K562 (cell line): Measurements from ENCODE around the gene BNIP5. TPM values are rescaled to one million over a fixed set of nuclear protein-coding genes. Genes with fewer than 3 reads are reported as not detected.

Experiments used
- ATAC-seq: fragments of 200-7000 bp; cut with Tn5 transposase; 3 replicates; pipeline ENCODE4 v1.9.1; 2020; ENCODE audit warnings: moderate library complexity
- BruUV-seq: library from RNA; stranded (reverse); fragments of 400-500 nt; replicated peaks from 2 replicates; lab custom pipeline; 2021; lab: Mats Ljungman, UMichigan
- CTCF ChIA-PET: fragments of 300-600 bp; formaldehyde crosslinking; extraction: SDS; loops from one replicate; lab custom pipeline; 2021; ENCODE audit warnings: low intra/inter-chr PET ratio; lab: Yijun Ruan, JAX
- POLR2A ChIA-PET: fragments of 300-600, 350-650 bp; sonication (Branson Sonifier 250); formaldehyde crosslinking; extraction: SDS; loops from one replicate; lab custom pipeline; 2021; ENCODE audit warnings: antibody characterized with exemption, inconsistent platforms; lab: Yijun Ruan, JAX
- DNase-seq, 4 experiments: peaks; one replicate each; pipeline versions ENCODE4 v3.0.0 to v3.0.0-alpha.2; 2011 to 2018; ENCODE audit warnings: low spot score in 3 of 4, mixed read lengths in 3 of 4; ENCODE audit errors: extremely low read depth in 1 of 4
- FAIRE-seq: peaks from 2 replicates; lab custom pipeline; 2011; peaks lifted over from hg19 to GRCh38; lab: Jason Lieb, UNC
- H2AFZ ChIP-seq: 2 replicates; pipeline ENCODE4 v1.6.0; 2011; ENCODE audit warnings: low read depth, low read length, control low read depth, inconsistent platforms
- H3K27ac ChIP-seq: fragments of 200-600 bp; 3 replicates; pipeline ENCODE4 v1.8.0; 2011; ENCODE audit warnings: low read depth, mild to moderate bottlenecking, control low read depth, inconsistent platforms, low read length, moderate library complexity, mixed read lengths; ENCODE audit errors: extremely low read depth
- H3K27me3 ChIP-seq, 2 experiments: fragments of 300-600 bp in 1 of 2; 2 replicates in 1 of 2; 3 replicates in 1 of 2; pipeline versions ENCODE4 v1.6.0 to v1.8.0; 2011; ENCODE audit warnings: inconsistent platforms in 2 of 2, low read length in 2 of 2, mild to moderate bottlenecking in 1 of 2, mixed read lengths in 1 of 2, moderate library complexity in 1 of 2; ENCODE audit not compliant: control insufficient read depth in 2 of 2, insufficient read depth in 2 of 2
- H3K36me3 ChIP-seq: fragments of 300-600 bp; 3 replicates; pipeline ENCODE4 v1.8.0; 2011; ENCODE audit warnings: mild to moderate bottlenecking, low read length, inconsistent platforms; ENCODE audit not compliant: control insufficient read depth, insufficient read depth
- H3K4me1 ChIP-seq, 2 experiments: fragments of 200-600 bp in 1 of 2; replicated peaks in 1 of 2; 2 replicates in 1 of 2; 3 replicates in 1 of 2; pipeline versions ENCODE4 v1.5.1 to v1.8.0; 2011; ENCODE audit warnings: inconsistent platforms in 2 of 2, low read length in 2 of 2, mild to moderate bottlenecking in 1 of 2, mixed read lengths in 1 of 2, moderate library complexity in 1 of 2; ENCODE audit not compliant: control insufficient read depth in 2 of 2, insufficient read depth in 2 of 2
- H3K4me2 ChIP-seq: 2 replicates; pipeline ENCODE4 v1.6.1; 2011; ENCODE audit warnings: low read length, control low read depth, inconsistent platforms, mixed read lengths; ENCODE audit not compliant: insufficient read depth
- H3K4me3 ChIP-seq: fragments of 200-600 bp; sonication (generic), shearing (Covaris generic); 2 replicates; pipeline ENCODE4 v1.5.1; 2016; ENCODE audit warnings: control low read depth, inconsistent platforms
- H3K79me2 ChIP-seq: fragments of 200-600 bp; 3 replicates; pipeline ENCODE4 v1.8.0; 2011; ENCODE audit warnings: low read length, inconsistent platforms; ENCODE audit not compliant: control insufficient read depth, insufficient read depth
- H3K9ac ChIP-seq, 2 experiments: 2 replicates each; pipeline versions ENCODE4 v1.6.0 to v1.6.1; 2011; ENCODE audit warnings: low read depth in 2 of 2, low read length in 2 of 2, control low read depth in 1 of 2, inconsistent platforms in 1 of 2, mild to moderate bottlenecking in 1 of 2, mixed read lengths in 1 of 2; ENCODE audit not compliant: insufficient read depth in 1 of 2
- H3K9me1 ChIP-seq: one replicate; pipeline ENCODE4 v1.6.0; 2011; ENCODE audit warnings: inconsistent platforms, mild to moderate bottlenecking, low read length, moderate library complexity; ENCODE audit not compliant: control insufficient read depth, insufficient read depth
- H3K9me3 ChIP-seq: replicated peaks from 2 replicates; pipeline ENCODE4 v1.5.1; 2011; ENCODE audit warnings: low read depth, low read length, inconsistent platforms; ENCODE audit not compliant: control insufficient read depth, insufficient read depth
- H4K20me1 ChIP-seq: replicated peaks from 2 replicates; pipeline ENCODE4 v1.6.1; 2011; ENCODE audit warnings: low read length, inconsistent platforms, mixed read lengths; ENCODE audit not compliant: control insufficient read depth, insufficient read depth
- BRCA1 ChIP-seq, 2 experiments: fragments of 450-650 bp in 1 of 2; sonication (generic) in 1 of 2; formaldehyde crosslinking in 1 of 2; IDR thresholded peaks; 2 replicates each; pipeline versions ENCODE4 v1.5.0 to v1.6.1; 2017 to 2020; ENCODE audit warnings: mild to moderate bottlenecking in 1 of 2, missing genetic modification reagents in 1 of 2
- PML ChIP-seq: IDR thresholded peaks from 2 replicates; pipeline ENCODE4 v1.6.1; 2012; ENCODE audit warnings: low read length, inconsistent platforms
- ZNF24 ChIP-seq: fragments of 450-650 bp; IDR thresholded peaks from 2 replicates; pipeline ENCODE4 v1.6.1; 2016
- WGBS: fragments of 100-300 bp; shearing (Covaris generic); methylation state at CpG from one replicate; pipeline ENCODE4 v1.1.6; 2016; ENCODE audit warnings: low coverage, mixed read lengths; ENCODE audit not compliant: insufficient coverage; ENCODE audit errors: missing lambda C conversion rate; 5-methylcytosine and 5-hydroxymethylcytosine counted together
- in situ Hi-C: fragments of 300-500 bp; cut with MboI; formaldehyde crosslinking; loops from 4 replicates; pipeline ENCODE4 v1.15.0; 2018; ENCODE audit warnings: inconsistent platforms, mixed read lengths
- intact Hi-C: fragments of 100-400 bp; cut with micrococcal nuclease; formaldehyde crosslinking; loops from 2 replicates; pipeline ENCODE4 v1.14.2; 2022
- polyA plus RNA-seq, 8 experiments: library from polyadenylated mRNA; depleted of rRNA in 4 of 8; stranded (reverse) in 5 of 8; unstranded in 3 of 8; fragments of >200 nt; fragmentation: Nextera tagmentation in 2 of 8; fragmentation: Illumina TruSeq in 1 of 8; extraction: Ambion mirVana in 2 of 8; extraction: Trizol in 1 of 8; gene quantifications; 2 replicates each; pipeline versions ENCODE4 v1.2.1 to v1.2.3, GENCODE V29; 2011 to 2014; ENCODE audit warnings: inconsistent platforms in 1 of 8, missing spikeins in 1 of 8
- total RNA-seq, 7 experiments: library from RNA; depleted of rRNA in 6 of 7; stranded (reverse); fragments of >200 nt in 6 of 7; fragmentation: Illumina TruSeq in 2 of 7; extraction: Trizol in 2 of 7; gene quantifications; 2 replicates each; pipeline versions ENCODE4 v1.2.1 to v1.2.3, GENCODE V29; 2011 to 2021; ENCODE audit warnings: low replicate concordance in 1 of 7

The BNIP5 gene
- total and polyA plus RNA-seq, 9 of the 15 experiments (the other 6 are each of a cell fraction or from before 2014, with no cell fraction given) = not detected

GRCh38 chr6:36318690-36319435 is 17.8 kb downstream of the BNIP5 start (continued):
- TF ChIP-seq BRCA1 (IDR thresholded peaks at IDR 0.05) = no peak
- no peak for TF ChIP-seq BRCA1 (CRISPR knock-in tag; IDR thresholded peaks at IDR 0.05)

DNA sequence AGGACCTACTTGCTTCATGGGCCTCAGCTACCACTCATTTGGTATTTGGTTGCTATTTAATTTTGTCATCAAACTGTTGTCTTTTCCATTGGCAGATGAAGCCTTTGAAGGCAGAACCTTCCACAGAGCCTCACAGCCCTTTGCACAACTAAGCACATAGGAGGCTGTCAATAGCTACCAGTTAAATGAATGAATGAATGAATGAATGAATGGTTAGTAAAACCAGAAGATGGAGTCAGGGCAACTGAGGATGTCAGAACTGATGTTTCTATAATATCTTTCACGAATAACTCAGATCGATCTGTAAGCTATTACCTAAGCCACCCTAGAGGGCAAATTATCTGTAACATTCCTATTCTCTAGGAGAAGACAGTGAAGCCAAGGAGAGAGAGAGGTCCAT is 19.1 kb downstream of the BNIP5 start:
- Histone ChIP-seq H3K27me3 (peaks cover 22 to 68% of the 10 kb centered on the region in 2 experiments; a peak in 4 of 5 replicates), H3K9me1 (no peaks in the 10 kb centered on the region), H3K4me2 (no peak overlapping the region), H3K9me3 (no peaks in the 10 kb centered on the region), H3K4me3 (no peak overlapping the region), H3K27ac (no peak overlapping the region), H3K9ac (no peak overlapping the region), H2AFZ (no peak overlapping the region), H3K36me3 (no peaks in the 10 kb centered on the region), H3K79me2 (no peaks in the 10 kb centered on the region), H3K4me1 (peaks cover 0 to 5% of the 10 kb centered on the region in 2 experiments; a peak in 2 of 5 replicates), H4K20me1 (no peaks in the 10 kb centered on the region; the same call in 1 of the 2 replicates)
- no TSS peak for BruUV-seq
- intact Hi-C loops (loop anchor here (2.0 kb wide), 1 partner anchor 15 kb away; no protein-coding TSS in a partner anchor), in situ Hi-C loops (no loop called here)
- DNase-seq (no peak), FAIRE-seq (no peak), ATAC-seq (no peak)
- ChIA-PET POLR2A (interaction anchor here (1.2 kb wide), 1 partner anchor 12 kb away, joined by 3 read pairs; no protein-coding TSS in a partner anchor), CTCF (no interaction called here)
- TF ChIP-seq PML (no peak), ZNF24 (peak; percentile 85)
- WGBS = 0% methylated on average over 2 of the region's 2 CpGs
